ENCODE results near the gene CYFIP2.

Gene CYFIP2

DNA sequence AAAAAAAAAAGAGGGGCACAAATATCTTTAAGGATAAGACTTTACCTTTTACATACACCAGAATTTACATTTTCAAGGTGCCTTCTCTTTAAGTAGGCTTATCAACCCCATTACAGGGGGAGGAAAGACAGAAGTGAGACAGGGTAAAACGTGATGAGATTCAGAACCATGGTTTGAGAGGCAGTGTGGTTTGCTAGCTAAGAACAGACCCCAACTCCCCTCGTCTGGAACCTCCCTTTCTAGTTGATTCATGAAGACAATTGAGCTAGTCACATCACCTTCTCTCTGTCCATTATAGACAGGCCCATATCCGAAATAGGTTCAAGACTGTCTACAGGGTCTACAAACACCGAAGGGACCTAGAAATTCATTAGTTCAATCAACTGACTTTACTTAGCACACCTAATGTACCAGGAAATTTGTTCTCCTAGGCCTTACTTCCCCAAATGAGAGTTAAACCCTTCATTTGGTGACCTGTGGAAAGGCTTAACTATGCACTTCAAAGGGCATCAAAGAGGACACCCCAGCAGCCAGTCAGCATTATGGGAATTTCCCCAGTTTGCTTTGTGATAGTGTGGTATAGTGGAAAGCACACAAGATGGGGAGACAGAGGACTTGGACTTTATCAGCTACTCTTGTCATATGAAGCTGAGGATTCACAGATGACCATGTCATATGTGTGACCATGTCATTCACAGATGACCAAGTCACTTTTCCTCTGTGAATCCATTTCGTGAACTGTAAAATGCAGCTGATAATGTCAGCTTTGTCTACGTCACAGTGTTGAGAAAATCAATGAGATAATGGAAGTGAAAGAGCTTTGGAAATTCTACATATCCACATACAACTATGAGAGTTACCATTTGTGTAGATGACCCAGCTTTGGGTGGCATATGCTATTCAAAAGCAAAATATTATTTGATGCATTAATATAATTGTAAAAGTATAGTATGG is 40.2 kb upstream of the CYFIP2 start:
- POLR2A ChIA-PET, result interaction anchor here (0.5 kb wide), 1 partner anchor 510 kb away, joined by 4 read pairs; no protein-coding TSS in a partner anchor
- H3K4me1 ChIP-seq (ENCODE audit: control insufficient read depth, insufficient read depth, low read length), result no peaks in the 10 kb centered on the region
- CTCF ChIA-PET, result interaction anchor here (0.8 kb wide), 1 partner anchor 18 kb away, joined by 3 read pairs; no protein-coding TSS in a partner anchor
- H3K36me3 ChIP-seq (ENCODE audit: control insufficient read depth in 2 of 2, insufficient read depth in 1 of 2, low read length in 2 of 2), result no peaks in the 10 kb centered on the region
- TF ChIP-seq YY2 (tag by site-specific recombination; IDR thresholded peaks at IDR 0.05), result no peak
- TF ChIP-seq KLF10 (tag by site-specific recombination; IDR thresholded peaks at IDR 0.05), result no peak
- no peak for TF ChIP-seq ZNF416 (tag by site-specific recombination; IDR thresholded peaks at IDR 0.05)
- TF ChIP-seq ZBTB7A (tag by site-specific recombination; IDR thresholded peaks at IDR 0.05; ENCODE audit: low read depth), result no peak
- TF ChIP-seq ZNF621 (tag by site-specific recombination; IDR thresholded peaks at IDR 0.05), result no peak
- no peak for TF ChIP-seq FEZF1 (tag by site-specific recombination; IDR thresholded peaks at IDR 0.05)
- TF ChIP-seq ZNF354C (tag by site-specific recombination; IDR thresholded peaks at IDR 0.05; ENCODE audit: borderline replicate concordance, low read depth), result no peak
- no peak for TF ChIP-seq ZNF768 (tag by site-specific recombination; IDR thresholded peaks at IDR 0.05)
- TF ChIP-seq KLF7 (tag by site-specific recombination; IDR thresholded peaks at IDR 0.05; ENCODE audit: borderline replicate concordance), result no peak
- TF ChIP-seq ZNF558 (tag by site-specific recombination; IDR thresholded peaks at IDR 0.05), result no peak
- TF ChIP-seq ZNF214 (tag by site-specific recombination; IDR thresholded peaks at IDR 0.05; ENCODE audit: borderline replicate concordance), result no peak
- no peak for TF ChIP-seq ZNF169 (tag by site-specific recombination; IDR thresholded peaks at IDR 0.05)
- no peak for TF ChIP-seq ZNF600 (tag by site-specific recombination; IDR thresholded peaks at IDR 0.05)
- no peak for TF ChIP-seq ZFP69B (tag by site-specific recombination; IDR thresholded peaks at IDR 0.05)
- H3K27ac ChIP-seq (ENCODE audit: extremely low read depth, low read depth, low read length), result no peak overlapping the region
- H3K4me3 ChIP-seq (ENCODE audit: low read depth, low read length), result no peak overlapping the region
- no peaks in the 10 kb centered on the region for H3K9me3 ChIP-seq (ENCODE audit: control insufficient read depth, insufficient read depth, low read depth, low read length)

- ChIA-PET POLR2A (no interaction called here), CTCF (interaction anchor here (0.7 kb wide), 1 partner anchor 21 kb away, joined by 3 read pairs; no protein-coding TSS in a partner anchor)
- Histone ChIP-seq H3K27ac (ENCODE audit: extremely low read depth, low read depth, low read length) (no peak overlapping the region), H3K4me3 (ENCODE audit: low read depth, low read length) (no peak overlapping the region), H3K9me3 (ENCODE audit: control insufficient read depth, insufficient read depth, low read depth, low read length) (no peaks in the 10 kb centered on the region), H3K4me1 (ENCODE audit: control insufficient read depth, insufficient read depth, low read length) (no peaks in the 10 kb centered on the region), H3K36me3 (ENCODE audit: control insufficient read depth in 2 of 2, insufficient read depth in 1 of 2, low read length in 2 of 2) (no peaks in the 10 kb centered on the region)
- TF ChIP-seq OVOL3 (tag by site-specific recombination; IDR thresholded peaks at IDR 0.05) (no peak), ZNF585B (tag by site-specific recombination; IDR thresholded peaks at IDR 0.05) (no peak), KLF1 (tag by site-specific recombination; IDR thresholded peaks at IDR 0.05) (no peak), PRDM1 (tag by site-specific recombination; IDR thresholded peaks at IDR 0.05) (no peak), TSHZ1 (tag by site-specific recombination; IDR thresholded peaks at IDR 0.05; ENCODE audit: borderline replicate concordance) (no peak), ZNF701 (tag by site-specific recombination; IDR thresholded peaks at IDR 0.05) (no peak), REPIN1 (tag by site-specific recombination; IDR thresholded peaks at IDR 0.05; ENCODE audit: low read depth) (no peak), ZNF610 (tag by site-specific recombination; IDR thresholded peaks at IDR 0.05; ENCODE audit: borderline replicate concordance) (no peak), ZNF350 (tag by site-specific recombination; IDR thresholded peaks at IDR 0.05) (no peak), SP3 (tag by site-specific recombination; IDR thresholded peaks at IDR 0.05) (no peak), ZNF214 (tag by site-specific recombination; IDR thresholded peaks at IDR 0.05; ENCODE audit: borderline replicate concordance) (no peak), GLIS1 (tag by site-specific recombination; IDR thresholded peaks at IDR 0.05) (no peak), ZNF23 (tag by site-specific recombination; IDR thresholded peaks at IDR 0.05; ENCODE audit: borderline replicate concordance) (no peak), ZNF169 (tag by site-specific recombination; IDR thresholded peaks at IDR 0.05) (no peak), ZNF138 (tag by site-specific recombination; IDR thresholded peaks at IDR 0.05; ENCODE audit: borderline replicate concordance) (no peak), SCRT1 (tag by site-specific recombination; IDR thresholded peaks at IDR 0.05; ENCODE audit: borderline replicate concordance) (no peak), ZNF223 (tag by site-specific recombination; IDR thresholded peaks at IDR 0.05) (no peak), ZNF311 (tag by site-specific recombination; IDR thresholded peaks at IDR 0.05; ENCODE audit: borderline replicate concordance) (no peak)
- TF ChIP-seq, protein P1, sequence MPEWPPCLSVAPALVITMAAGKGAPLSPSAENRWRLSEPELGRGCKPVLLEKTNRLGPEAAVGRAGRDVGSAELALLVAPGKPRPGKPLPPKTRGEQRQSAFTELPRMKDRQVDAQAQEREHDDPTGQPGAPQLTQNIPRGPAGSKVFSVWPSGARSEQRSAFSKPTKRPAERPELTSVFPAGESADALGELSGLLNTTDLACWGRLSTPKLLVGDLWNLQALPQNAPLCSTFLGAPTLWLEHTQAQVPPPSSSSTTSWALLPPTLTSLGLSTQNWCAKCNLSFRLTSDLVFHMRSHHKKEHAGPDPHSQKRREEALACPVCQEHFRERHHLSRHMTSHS (tag by site-specific recombination; IDR thresholded peaks at IDR 0.05), result no peak
These were observed 35.3 kb upstream of the CYFIP2 start for GRCh38 chr5:157230610-157231009.
